Mammary epithelial cell (primary cell): ENCODE data around the gene PTGDS.

ENCODE experiments used
- CTCF ChIP-seq, 2 donors: IDR thresholded peaks in 1 of 2; conservative IDR thresholded peaks in 1 of 2; 2 replicates each; pipeline ENCODE4 v1.5.1; 2011 to 2012; ENCODE audit warnings: inconsistent platforms in 2 of 2, low read length in 2 of 2, mild to moderate bottlenecking in 2 of 2, control low read depth in 1 of 2, low read depth in 1 of 2; ENCODE audit not compliant: insufficient read depth in 1 of 2; ENCODE audit errors: extremely low read depth in 1 of 2
- EZH2 ChIP-seq: IDR thresholded peaks from 2 replicates; pipeline ENCODE4 v1.6.1; 2012; ENCODE audit warnings: low read length, inconsistent platforms, borderline replicate concordance

DNA sequence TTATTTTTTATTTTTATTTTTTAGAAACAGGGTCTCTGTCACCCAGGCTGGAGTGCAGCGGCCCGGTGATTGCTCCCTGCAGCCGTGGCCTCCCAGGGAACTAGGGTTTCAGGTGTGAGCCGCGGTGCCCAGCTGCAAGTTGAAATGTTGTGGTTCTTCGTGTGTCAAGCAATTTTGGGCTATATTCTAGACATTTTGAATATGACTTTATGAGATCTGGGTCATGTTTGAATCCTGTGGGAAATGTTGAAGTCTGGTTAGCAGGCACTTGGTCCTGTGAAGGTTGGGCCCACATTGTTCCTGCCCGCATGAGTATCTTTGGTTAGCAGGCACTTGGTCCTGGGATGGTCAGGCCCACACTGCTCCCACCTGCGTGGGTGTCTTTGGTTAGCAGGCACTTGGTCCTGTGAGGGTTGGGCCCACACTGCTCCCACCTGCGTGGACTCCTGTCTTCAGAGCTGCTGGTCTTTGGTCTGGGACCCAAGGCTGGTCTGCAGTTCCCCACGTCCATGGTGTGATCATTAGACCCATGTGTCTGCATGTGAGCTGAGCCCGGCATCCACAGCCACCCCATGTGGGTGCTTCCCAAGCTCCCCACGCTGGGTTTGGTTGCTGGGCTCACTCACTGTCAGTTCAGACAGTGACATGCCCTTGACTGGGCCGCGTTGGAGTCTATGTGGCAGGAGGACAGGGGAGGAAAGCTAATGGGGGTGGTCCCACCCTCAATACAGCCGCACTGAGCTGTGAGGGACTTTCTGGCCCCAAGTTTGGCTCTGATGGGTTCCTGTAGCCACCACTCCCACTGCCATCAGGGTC is 39.9 kb upstream of the PTGDS start:
- TF ChIP-seq CTCF (conservative IDR thresholded peaks at IDR 0.05 in 1 of 2, IDR thresholded peaks at IDR 0.05 in 1 of 2; ENCODE audit: extremely low read depth in 1 of 2, insufficient read depth in 1 of 2, low read depth in 1 of 2, low read length in 2 of 2) (no peak), EZH2 (no peak)
